K562 (cell line): Measurements from ENCODE around the gene RNU1-2.

Experiments used
- CBX5 ChIP-seq: IDR thresholded peaks from 2 replicates; pipeline ENCODE4 v1.6.1; 2014; ENCODE audit warnings: low read depth, borderline replicate concordance
- HCFC1 ChIP-seq: IDR thresholded peaks from 2 replicates; pipeline ENCODE4 v1.6.1; 2012; ENCODE audit warnings: low read depth, low read length, improper control_type of control experiment
- TF ChIP-seq, protein P1 (sequence below): fragments of 200-600 bp; sonication (generic); IDR thresholded peaks from one replicate; pipeline ENCODE4 v1.6.1; 2012; ENCODE audit warnings: mild to moderate bottlenecking, low read depth, low read length, inconsistent platforms
- TF ChIP-seq, protein P2 (sequence below), 3 experiments: IDR thresholded peaks in 2 of 3; conservative IDR thresholded peaks in 1 of 3; 2 replicates each; pipeline ENCODE4 v1.5.1; 2011 to 2012; ENCODE audit warnings: low read length in 3 of 3, mild to moderate bottlenecking in 3 of 3, control low read depth in 2 of 3, improper control_type of control experiment in 1 of 3, inconsistent platforms in 1 of 3, low read depth in 1 of 3, mixed read lengths in 1 of 3, moderate library complexity in 1 of 3; ENCODE audit not compliant: insufficient read depth in 2 of 3

DNA sequence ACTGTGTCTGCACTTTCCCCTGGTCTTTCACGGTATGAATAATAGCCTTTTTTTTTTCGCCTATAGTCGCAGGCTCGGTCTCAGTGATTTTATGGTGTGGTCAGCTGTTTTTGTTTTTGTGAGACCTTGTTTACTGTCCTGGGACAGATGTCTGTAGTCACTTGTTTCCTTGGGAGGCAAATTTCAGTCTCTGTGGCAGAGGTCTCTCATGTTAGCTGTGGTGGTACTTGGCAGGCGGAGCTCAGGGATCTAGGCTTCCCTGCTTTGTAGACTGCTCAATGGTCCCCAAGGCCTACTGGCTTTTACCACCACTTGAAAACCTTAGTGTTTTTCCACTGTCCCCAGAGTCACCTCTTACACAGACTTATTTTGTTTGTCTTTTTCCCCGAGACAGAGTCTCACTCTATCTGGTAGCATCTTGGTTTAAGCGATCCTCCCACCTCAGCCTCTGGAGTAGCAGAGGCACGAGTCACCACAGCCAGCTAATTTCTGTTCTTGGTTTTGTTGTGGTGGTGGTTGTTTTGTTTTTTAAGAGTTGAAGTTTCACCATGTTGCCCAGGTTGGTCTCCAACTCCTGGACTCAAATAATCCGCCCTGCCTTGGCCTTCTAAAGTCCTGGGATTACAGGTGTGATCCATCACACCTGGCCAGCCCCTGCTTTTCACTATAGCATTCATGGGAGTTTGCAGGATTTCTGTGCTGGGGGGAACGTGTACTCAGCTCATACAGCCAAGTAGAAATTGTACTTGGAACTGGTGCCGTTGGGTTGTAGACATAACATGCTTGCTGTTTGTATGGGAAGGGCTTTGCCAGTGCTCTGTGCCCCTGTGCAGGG, 10.3 kb downstream of the RNU1-2 start:
- TF ChIP-seq, protein P1, sequence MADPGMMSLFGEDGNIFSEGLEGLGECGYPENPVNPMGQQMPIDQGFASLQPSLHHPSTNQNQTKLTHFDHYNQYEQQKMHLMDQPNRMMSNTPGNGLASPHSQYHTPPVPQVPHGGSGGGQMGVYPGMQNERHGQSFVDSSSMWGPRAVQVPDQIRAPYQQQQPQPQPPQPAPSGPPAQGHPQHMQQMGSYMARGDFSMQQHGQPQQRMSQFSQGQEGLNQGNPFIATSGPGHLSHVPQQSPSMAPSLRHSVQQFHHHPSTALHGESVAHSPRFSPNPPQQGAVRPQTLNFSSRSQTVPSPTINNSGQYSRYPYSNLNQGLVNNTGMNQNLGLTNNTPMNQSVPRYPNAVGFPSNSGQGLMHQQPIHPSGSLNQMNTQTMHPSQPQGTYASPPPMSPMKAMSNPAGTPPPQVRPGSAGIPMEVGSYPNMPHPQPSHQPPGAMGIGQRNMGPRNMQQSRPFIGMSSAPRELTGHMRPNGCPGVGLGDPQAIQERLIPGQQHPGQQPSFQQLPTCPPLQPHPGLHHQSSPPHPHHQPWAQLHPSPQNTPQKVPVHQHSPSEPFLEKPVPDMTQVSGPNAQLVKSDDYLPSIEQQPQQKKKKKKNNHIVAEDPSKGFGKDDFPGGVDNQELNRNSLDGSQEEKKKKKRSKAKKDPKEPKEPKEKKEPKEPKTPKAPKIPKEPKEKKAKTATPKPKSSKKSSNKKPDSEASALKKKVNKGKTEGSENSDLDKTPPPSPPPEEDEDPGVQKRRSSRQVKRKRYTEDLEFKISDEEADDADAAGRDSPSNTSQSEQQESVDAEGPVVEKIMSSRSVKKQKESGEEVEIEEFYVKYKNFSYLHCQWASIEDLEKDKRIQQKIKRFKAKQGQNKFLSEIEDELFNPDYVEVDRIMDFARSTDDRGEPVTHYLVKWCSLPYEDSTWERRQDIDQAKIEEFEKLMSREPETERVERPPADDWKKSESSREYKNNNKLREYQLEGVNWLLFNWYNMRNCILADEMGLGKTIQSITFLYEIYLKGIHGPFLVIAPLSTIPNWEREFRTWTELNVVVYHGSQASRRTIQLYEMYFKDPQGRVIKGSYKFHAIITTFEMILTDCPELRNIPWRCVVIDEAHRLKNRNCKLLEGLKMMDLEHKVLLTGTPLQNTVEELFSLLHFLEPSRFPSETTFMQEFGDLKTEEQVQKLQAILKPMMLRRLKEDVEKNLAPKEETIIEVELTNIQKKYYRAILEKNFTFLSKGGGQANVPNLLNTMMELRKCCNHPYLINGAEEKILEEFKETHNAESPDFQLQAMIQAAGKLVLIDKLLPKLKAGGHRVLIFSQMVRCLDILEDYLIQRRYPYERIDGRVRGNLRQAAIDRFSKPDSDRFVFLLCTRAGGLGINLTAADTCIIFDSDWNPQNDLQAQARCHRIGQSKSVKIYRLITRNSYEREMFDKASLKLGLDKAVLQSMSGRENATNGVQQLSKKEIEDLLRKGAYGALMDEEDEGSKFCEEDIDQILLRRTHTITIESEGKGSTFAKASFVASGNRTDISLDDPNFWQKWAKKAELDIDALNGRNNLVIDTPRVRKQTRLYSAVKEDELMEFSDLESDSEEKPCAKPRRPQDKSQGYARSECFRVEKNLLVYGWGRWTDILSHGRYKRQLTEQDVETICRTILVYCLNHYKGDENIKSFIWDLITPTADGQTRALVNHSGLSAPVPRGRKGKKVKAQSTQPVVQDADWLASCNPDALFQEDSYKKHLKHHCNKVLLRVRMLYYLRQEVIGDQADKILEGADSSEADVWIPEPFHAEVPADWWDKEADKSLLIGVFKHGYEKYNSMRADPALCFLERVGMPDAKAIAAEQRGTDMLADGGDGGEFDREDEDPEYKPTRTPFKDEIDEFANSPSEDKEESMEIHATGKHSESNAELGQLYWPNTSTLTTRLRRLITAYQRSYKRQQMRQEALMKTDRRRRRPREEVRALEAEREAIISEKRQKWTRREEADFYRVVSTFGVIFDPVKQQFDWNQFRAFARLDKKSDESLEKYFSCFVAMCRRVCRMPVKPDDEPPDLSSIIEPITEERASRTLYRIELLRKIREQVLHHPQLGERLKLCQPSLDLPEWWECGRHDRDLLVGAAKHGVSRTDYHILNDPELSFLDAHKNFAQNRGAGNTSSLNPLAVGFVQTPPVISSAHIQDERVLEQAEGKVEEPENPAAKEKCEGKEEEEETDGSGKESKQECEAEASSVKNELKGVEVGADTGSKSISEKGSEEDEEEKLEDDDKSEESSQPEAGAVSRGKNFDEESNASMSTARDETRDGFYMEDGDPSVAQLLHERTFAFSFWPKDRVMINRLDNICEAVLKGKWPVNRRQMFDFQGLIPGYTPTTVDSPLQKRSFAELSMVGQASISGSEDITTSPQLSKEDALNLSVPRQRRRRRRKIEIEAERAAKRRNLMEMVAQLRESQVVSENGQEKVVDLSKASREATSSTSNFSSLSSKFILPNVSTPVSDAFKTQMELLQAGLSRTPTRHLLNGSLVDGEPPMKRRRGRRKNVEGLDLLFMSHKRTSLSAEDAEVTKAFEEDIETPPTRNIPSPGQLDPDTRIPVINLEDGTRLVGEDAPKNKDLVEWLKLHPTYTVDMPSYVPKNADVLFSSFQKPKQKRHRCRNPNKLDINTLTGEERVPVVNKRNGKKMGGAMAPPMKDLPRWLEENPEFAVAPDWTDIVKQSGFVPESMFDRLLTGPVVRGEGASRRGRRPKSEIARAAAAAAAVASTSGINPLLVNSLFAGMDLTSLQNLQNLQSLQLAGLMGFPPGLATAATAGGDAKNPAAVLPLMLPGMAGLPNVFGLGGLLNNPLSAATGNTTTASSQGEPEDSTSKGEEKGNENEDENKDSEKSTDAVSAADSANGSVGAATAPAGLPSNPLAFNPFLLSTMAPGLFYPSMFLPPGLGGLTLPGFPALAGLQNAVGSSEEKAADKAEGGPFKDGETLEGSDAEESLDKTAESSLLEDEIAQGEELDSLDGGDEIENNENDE, result no peak
- TF ChIP-seq HCFC1, result no peak
- no peak for TF ChIP-seq CBX5
- TF ChIP-seq, protein P2, sequence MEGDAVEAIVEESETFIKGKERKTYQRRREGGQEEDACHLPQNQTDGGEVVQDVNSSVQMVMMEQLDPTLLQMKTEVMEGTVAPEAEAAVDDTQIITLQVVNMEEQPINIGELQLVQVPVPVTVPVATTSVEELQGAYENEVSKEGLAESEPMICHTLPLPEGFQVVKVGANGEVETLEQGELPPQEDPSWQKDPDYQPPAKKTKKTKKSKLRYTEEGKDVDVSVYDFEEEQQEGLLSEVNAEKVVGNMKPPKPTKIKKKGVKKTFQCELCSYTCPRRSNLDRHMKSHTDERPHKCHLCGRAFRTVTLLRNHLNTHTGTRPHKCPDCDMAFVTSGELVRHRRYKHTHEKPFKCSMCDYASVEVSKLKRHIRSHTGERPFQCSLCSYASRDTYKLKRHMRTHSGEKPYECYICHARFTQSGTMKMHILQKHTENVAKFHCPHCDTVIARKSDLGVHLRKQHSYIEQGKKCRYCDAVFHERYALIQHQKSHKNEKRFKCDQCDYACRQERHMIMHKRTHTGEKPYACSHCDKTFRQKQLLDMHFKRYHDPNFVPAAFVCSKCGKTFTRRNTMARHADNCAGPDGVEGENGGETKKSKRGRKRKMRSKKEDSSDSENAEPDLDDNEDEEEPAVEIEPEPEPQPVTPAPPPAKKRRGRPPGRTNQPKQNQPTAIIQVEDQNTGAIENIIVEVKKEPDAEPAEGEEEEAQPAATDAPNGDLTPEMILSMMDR (IDR thresholded peaks at IDR 0.05 in 2 of 3, conservative IDR thresholded peaks at IDR 0.05 in 1 of 3; ENCODE audit: insufficient read depth in 2 of 3, low read depth in 1 of 3, low read length in 3 of 3), result no peak
